RWPE1 (cell line): ENCODE results near the gene METTL9.

Source experiments
- CTCF ChIA-PET: fragments of 350-600 bp; sonication (Branson Sonifier 250); formaldehyde crosslinking; extraction: SDS; loops from one replicate; lab custom pipeline; 2021; lab: Yijun Ruan, JAX
- POLR2A ChIA-PET: fragments of 400-600 bp; formaldehyde crosslinking; extraction: SDS; loops from one replicate; lab custom pipeline; 2020; ENCODE audit warnings: antibody characterized with exemption; ENCODE audit not compliant: low non-redundant PET; lab: Yijun Ruan, JAX
- DNase-seq: peaks from one replicate; pipeline ENCODE4 v3.0.0; 2012; ENCODE audit warnings: low spot score
- H3K27ac ChIP-seq: fragments of 450-650 bp; 2 replicates; pipeline ENCODE4 v1.5.1; 2017
- TF ChIP-seq, protein P1 (sequence below): fragments of 450-650 bp; conservative IDR thresholded peaks from 2 replicates; pipeline ENCODE4 v1.5.1; 2017; ENCODE audit warnings: low read depth, mild to moderate bottlenecking

Gene METTL9

DNA sequence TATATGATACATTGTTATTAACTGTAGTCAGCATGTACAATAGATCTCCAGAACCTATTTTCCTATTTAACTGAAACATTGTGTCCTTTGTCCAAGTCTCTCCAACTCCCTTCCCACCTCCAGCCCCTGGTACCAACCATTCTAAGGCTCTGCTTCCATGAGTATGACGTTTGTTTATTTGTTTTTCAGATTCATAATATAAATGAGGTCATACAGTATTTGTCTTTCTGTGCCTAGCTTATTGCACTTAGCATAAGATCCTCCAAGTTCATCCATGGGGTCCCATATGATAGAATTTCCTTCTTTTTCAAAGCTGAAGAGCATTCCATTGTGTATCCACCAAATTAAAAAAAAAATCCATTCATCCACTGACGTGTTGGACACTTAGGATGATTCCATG, 103.8 kb downstream of the METTL9 start:
- H3K27ac ChIP-seq = no peak overlapping the region
- CTCF ChIA-PET = no interaction called here
- TF ChIP-seq, protein P1, sequence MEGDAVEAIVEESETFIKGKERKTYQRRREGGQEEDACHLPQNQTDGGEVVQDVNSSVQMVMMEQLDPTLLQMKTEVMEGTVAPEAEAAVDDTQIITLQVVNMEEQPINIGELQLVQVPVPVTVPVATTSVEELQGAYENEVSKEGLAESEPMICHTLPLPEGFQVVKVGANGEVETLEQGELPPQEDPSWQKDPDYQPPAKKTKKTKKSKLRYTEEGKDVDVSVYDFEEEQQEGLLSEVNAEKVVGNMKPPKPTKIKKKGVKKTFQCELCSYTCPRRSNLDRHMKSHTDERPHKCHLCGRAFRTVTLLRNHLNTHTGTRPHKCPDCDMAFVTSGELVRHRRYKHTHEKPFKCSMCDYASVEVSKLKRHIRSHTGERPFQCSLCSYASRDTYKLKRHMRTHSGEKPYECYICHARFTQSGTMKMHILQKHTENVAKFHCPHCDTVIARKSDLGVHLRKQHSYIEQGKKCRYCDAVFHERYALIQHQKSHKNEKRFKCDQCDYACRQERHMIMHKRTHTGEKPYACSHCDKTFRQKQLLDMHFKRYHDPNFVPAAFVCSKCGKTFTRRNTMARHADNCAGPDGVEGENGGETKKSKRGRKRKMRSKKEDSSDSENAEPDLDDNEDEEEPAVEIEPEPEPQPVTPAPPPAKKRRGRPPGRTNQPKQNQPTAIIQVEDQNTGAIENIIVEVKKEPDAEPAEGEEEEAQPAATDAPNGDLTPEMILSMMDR = no peak
- no peak for DNase-seq
- POLR2A ChIA-PET = no interaction called here

DNA sequence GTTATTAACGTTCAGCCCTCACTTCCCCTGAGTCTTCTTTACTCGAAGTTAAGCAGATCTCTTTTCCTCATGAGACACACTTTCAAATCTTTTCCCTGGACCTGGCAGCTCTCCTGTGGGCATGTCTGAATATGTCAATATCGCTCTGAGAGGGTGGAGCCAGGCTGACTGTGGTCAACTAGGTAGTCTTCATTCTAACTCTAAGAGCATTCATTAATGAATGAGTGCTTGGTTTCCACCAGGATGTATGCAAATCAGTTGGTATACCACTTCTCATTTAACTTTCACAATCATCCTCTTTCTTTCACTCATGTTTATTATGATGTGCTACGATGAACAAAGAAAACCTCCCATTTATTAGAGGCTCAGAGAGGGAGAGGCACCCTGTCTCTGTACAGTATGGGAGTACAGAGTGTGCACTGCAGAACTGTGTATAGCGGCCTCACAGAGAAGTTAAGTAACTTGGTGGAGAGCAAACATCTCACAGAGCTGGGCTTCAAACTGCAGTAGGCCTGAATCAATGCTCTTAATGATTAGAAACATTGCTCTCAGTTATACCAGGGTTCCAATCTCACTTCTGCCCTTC, 104.3 kb downstream of the METTL9 start:
- peak; percentile 51 for DNase-seq
- TF ChIP-seq, protein P1 = no peak
- no peak overlapping the region for H3K27ac ChIP-seq
- CTCF ChIA-PET = interaction anchor here (0.6 kb wide), 1 partner anchor 916 kb away, joined by 5 read pairs; no protein-coding TSS in a partner anchor
- POLR2A ChIA-PET = no interaction called here

DNA sequence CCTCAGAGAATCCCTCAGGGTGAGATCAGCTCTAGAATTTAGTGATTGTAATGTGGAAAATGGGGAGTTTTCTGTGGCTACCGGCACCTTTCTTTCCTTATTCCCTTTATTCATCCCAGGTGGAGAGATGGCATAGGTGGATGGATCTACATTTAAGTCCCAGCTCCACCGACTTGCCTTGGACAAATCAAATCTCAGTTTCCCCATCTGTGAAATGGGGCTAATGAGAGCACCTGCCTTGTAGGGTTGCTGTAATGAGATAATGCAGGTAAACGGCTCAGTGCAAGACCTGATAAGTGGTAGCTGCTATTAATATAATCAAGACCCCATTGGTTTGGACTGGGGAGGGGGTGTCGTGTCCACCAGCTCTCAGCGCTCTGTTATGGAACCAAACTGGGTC, 104.9 kb downstream of the METTL9 start:
- CTCF ChIA-PET = interaction anchor here (0.6 kb wide), 1 partner anchor 915 kb away, joined by 5 read pairs; no protein-coding TSS in a partner anchor
- POLR2A ChIA-PET = no interaction called here
- H3K27ac ChIP-seq = no peak overlapping the region
- TF ChIP-seq, protein P1 = no peak
- DNase-seq = no peak

DNA sequence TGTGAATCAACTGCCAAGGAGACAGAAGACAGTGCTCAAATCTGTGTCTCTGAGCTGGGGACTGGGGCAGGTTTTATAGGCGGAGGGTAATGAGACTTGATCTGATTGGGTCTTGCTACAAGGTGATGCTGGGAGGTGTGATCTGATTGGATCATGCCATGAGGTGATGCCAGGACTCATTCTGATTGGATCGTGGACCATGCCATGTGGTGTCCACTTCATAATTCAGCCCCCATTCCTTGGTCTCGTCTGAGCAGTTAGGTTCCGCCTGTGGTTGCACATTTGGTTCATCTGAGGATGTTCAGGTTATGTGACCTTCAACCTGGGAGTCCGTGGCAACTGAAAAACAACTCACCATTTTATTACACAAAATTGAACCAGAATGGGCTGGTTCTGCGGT, 105.4 kb downstream of the METTL9 start:
- H3K27ac ChIP-seq = no peak overlapping the region
- TF ChIP-seq, protein P1 = no peak
- ChIA-PET CTCF (interaction anchor here (0.6 kb wide), 1 partner anchor 914 kb away, joined by 5 read pairs; no protein-coding TSS in a partner anchor), POLR2A (no interaction called here)
- DNase-seq = no peak
